Fibroblast of skin of right biceps (primary cell): ENCODE data around the gene BAMBI.
A peak's percentile ranks its signal among the peaks of the same experiment; 100 is the strongest.

Source experiments
- DNase-seq: peaks from one replicate; pipeline ENCODE4 v3.0.0-alpha.2; 2013

Gene BAMBI

GRCh38 chr10:28709001-28709710, 31.8 kb downstream of the BAMBI start:
- DNase-seq = no peak

DNA sequence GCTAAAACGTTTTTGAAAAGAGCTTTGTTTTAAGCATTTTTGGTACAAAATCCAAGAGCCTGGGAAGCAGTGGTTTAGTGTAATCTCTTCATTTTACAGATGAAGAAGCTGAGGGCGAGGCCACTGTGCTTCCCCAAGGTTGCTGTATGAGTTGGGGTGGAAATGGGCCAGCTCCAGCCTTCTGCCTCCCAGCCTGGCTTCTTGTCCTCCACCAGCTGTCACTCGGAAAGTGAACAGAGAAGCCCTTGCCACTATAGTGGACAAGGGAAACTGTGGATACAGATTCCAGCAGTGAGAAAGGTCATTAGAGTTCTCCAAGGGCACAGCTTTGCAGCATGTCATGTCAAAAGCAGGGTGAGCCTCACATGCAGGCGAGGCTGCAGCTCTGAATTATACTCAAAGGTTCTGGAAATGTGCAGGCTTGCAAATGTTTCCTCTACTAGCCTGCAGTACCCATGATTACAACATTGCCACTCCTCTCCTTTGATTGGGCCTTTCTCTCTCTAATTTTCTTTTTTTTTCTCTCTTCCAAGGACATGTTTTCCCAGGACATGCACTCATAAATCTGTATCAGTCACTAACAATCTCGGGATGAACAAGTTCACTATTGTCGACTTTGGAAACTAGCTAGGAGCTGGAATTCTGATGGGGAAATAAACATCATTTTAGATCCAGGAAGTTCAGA, 33.0 kb downstream of the BAMBI start:
- DNase-seq = no peak

- DNase-seq = no peak
These were observed 33.7 kb downstream of the BAMBI start for GRCh38 chr10:28711041-28711440.

DNA sequence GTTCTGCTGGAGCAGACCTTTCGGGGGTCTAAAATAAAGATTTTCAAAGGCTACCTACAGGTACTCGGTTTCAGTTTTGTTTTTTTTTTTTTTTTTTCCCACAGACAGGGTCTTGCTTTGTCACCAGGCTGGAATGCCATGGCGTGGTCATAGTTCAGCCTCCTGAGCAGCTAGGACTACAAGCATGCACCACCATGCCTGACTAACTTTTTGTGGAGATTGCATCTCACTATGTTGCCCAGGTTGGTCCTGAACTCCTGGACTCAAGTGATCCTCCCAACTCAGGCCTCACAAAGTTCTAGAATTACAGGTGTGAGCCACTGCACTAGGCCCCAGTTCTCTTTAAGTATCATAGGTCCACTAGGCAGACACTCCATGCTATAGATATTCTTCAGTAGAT, 34.5 kb downstream of the BAMBI start:
- no peak for DNase-seq

- no peak for DNase-seq
These were observed 36.5 kb downstream of the BAMBI start for GRCh38 chr10:28713626-28714352.

DNA sequence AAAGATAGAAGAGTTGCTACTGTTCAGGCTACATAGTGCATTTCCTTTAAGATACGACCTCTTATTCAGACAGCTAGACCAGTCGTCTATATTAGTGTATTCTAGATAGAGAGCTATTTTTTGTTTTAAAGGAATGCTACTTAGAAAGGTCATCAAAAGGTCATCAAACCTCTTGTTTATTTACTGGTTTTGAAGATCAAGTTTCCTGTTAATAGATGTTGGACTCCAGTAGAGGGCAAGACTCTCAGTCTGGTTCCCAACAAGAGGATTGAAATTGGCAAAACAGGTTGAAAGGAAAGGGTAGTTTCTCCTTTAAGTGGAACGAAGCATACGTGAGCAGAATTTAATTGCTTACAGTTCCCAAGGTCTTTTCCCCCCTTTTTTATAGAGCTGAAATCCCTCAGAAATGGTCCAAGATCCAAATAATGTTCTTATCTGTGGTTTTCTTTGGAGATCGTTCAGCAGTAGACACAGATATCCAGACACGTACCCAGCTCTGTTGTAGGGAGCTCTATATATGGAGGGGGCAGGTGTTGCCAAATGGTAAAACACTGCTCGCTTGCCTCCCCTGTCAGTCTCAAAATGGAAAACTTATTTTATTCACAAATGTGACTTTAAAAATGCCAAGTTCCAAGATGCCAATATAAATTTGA, 37.2 kb downstream of the BAMBI start:
- no peak for DNase-seq

GRCh38 chr10:28715246-28715645, 37.9 kb downstream of the BAMBI start:
- DNase-seq = no peak

GRCh38 chr10:28715757-28716156, 38.4 kb downstream of the BAMBI start:
- DNase-seq = no peak

- DNase-seq = no peak
These were observed 39.4 kb downstream of the BAMBI start for GRCh38 chr10:28716748-28717147.

DNA sequence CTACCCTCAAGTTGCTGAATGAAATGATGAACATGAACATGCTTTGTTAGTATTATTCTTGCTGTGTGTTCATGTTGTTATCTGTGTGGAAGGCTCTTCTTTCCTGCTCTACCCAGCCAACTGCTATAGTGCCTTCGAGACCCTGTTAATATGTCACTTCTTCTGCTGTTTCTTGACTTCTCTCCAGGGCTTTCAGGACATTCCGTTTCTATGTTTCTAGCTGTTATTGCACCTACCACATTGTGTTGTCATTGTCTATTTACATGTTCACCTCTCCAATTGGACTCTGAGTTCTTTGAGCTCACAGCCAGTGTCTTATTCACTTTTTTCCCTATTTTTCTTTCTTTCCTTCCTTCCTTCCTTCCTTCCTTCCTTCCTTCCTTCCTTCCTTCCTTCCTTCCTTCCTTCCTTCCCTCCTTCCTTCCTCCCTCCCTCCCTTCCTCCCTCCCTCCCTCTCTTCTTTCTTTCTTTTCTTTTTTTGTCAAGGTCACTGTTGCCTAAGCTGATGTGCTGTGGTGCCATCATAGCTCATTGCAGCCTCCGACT, 40.4 kb downstream of the BAMBI start:
- DNase-seq = no peak

DNA sequence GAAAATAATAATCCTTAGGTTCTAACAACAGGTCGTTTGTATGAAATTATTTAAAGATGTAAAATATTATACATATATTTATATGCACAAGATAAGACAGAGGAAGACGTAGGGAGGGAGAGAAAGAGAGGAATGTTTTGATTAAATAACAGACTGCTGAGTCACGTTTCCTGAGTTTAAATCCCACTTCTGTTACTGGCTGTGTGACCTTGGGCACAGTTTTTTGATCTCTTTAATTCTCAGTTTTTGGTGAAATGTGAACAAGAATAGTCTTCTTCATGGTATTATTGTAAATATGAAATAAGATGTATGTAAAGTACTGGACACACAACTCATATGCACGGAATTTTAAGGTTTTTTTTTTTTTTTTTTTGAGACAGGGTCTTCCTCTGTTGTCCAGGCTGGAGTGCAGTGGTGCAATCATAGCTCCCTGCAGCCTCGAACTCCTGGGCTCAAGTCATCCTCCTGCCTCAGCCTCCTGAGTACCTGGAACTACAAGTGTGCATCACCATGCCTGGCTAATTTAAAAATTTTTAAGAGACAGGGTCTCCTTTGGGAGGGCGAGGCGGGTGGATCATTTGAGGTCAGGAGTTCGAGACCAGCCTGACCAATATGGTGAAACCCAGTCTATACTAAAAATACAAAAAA, 42.6 kb downstream of the BAMBI start:
- DNase-seq = peak; percentile 59

DNA sequence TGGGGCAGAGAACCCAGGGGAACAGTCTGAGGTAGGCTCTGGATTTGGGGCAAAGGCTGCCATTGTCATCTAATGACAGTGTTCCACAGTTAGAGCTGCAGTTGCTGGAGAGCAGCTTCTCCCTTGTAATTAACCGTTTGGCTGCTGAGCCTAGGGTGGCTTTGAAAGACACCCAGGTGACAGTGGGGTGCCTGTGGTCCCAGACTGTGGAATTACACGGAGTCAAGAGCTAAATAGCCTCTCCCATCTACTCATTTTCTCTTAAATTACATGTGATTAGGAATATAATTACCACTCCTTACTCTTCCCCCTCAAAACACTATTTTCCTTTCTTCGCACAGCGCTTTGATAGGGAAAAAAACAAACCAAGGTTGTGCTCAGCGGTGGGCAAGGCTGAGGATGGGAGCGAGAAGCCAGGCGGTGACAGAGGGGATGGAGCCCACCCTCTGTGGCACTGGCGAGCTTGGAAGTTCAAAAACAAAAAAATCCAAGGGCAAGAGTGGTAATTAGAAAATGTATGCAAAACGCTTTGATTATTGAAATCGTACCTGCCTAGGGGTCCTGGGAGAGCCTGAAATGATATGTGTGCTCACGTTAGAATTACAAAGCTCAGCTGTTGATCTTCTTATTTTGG, 44.1 kb downstream of the BAMBI start:
- DNase-seq = no peak

DNA sequence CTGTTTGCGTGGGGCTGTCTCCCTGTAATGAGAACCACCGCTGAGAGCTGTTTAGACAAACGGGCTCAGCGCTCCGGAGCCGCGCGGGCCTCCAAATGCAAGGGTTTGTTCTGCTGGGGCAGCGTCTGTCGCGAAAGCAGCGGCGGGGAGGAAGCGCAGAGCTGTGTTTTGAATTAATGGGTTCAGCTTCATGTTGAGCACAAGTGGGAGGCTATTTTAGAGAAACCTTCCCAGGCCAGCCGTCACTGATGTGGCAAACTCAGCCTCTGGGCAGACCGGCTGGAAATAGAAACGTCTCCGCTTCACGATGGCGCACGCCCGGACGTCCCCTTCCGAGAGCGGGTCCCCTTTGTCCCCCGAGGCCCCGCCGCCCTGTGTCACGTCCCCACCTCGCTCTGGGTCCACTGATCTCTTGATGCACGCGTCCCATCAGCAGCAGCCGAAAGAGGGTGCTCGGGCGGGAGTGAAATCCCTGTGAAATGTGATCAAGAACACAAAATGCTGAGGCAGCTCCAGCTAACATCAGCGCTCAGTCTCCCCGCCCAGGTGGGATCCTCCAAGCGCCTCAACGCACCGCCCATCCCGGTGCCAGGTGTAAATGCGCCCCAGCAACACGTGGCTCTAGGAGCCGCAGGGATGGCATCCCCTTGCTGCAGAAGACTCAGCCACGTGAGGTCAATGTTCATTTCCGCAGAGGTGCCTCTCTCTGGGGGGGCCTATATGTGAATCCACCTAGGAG, 44.9 kb downstream of the BAMBI start:
- peak; percentile 38 for DNase-seq

DNA sequence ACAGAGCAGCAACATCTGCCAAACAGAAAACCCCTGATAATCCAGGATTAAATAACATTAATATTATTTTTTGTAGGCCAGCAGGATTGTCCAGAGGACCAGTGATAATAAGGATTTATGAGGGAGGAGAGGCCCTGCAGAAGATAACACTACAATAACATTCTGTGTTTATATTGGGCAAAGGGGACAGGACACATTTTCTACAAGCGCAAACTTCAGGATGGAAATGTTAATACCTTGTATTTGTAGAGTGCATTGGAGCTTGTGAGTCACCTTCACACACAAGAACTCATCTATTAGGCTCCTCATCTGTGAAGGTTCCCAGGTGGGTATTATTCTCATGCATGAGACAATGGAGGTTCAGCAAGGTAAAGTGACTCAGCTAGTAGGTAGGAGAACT, 51.0 kb downstream of the BAMBI start:
- DNase-seq = no peak

DNA sequence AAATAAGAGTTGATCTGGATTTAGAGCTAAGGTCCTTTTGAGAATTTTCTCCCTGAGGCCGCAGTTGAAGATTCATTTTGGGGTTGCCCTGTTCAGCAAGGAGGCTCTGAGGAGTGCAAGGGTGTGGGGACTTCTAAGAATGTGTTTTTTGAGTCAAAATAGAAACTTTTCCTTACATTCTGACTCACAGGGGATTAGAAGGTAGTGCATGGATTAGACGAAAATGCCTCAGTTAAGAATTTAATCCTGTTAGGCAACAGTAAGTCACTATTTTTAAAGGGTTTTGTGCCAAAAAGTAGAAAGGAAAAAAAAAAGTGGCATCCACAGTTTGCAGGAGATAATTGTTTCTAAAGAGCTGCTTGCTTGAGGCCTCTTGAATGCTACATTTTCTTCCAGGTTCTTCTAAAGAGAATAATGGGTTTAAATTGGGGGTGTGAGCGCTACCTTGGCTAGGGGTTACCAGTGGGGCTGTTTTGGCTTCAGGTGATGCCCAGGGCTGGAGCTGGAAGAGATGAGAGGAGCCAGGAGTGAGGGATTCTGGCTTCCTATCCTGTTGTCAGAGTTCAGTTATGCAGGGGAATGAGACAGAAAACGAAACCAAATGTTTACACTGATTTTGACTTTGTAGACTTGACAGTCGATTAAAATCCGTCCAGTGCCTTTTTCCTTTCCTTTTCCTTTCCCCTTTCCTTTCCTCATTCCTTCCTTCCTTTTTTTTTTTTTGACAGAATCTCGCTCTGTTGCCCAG, 52.9 kb downstream of the BAMBI start:
- peak; percentile 54 for DNase-seq

DNA sequence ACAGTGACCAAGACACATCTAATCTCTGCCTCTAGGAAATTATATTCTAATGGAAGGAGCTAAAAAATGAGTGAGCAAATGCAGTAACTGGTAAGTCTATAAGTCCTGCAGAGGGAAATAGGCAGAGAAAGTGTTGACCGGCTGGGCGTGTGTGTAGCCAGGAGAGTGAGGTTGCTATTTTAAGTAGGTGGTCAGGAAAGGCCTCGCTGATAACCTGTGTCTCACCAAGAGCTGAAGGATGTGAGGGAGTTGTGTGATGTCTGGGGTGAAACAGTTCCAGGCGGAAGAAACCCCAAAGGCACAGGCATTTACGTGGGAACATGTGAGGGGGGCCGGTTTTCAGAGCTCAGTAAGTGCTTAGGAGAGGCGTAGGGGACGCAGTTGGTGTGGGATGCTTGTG, 54.8 kb downstream of the BAMBI start:
- no peak for DNase-seq
